Pancreas (tissue), 10 donors: Measurements from ENCODE around the gene ARF1. TPM values are rescaled to one million over a fixed set of nuclear protein-coding genes. Genes with fewer than 3 reads are reported as not detected.

Experiments used
- ATAC-seq, 4 donors: fragments of 200-7000 bp; cut with Tn5 transposase; one replicate each; pipeline versions ENCODE4 v1.8.0 to v1.9.1; 2020; ENCODE audit warnings: mild to moderate bottlenecking in 4 of 4, moderate library complexity in 4 of 4
- DNase-seq, 6 donors: peaks; one replicate each; pipeline ENCODE4 v3.0.0-alpha.2; 2020
- FAIRE-seq: peaks from 2 replicates; lab custom pipeline; 2012; peaks lifted over from hg19 to GRCh38; lab: Jason Lieb, UNC
- H3K27ac ChIP-seq, 4 donors: fragments of 200-600 bp; sonication (generic); 1 replicate in 3 of 4; 2 replicates in 1 of 4; pipeline versions ENCODE4 v1.5.0 to v1.8.0; 2020
- H3K27me3 ChIP-seq, 4 donors: fragments of 200-600 bp; one replicate each; pipeline ENCODE4 v1.8.0; 2021
- H3K36me3 ChIP-seq, 3 donors: fragments of 200-600 bp; sonication (generic) in 1 of 3; one replicate each; pipeline versions ENCODE4 v1.5.0 to v1.8.0; 2020 to 2021
- H3K4me1 ChIP-seq, 3 donors: fragments of 200-600 bp; one replicate each; pipeline ENCODE4 v1.8.0; 2021
- H3K4me3 ChIP-seq, 4 donors: fragments of 200-600 bp; sonication (generic) in 2 of 4; one replicate each; pipeline versions ENCODE4 v1.5.0 to v1.8.0; 2020 to 2021
- H3K9me3 ChIP-seq, 4 donors: fragments of 200-600 bp; one replicate each; pipeline ENCODE4 v1.8.0; 2021
- CTCF ChIP-seq, 4 donors: fragments of 200-600 bp; sonication (generic) in 3 of 4; IDR thresholded peaks; one replicate each; pipeline versions ENCODE4 v1.5.0 to v1.8.0; 2021; ENCODE audit warnings: antibody characterized with exemption in 4 of 4
- WGBS, 2 donors: extraction: QIAGEN DNeasy Blood & Tissue Kit; methylation state at CpG; one replicate each; pipeline ENCODE4 v1.1.7; 2013; 5-methylcytosine and 5-hydroxymethylcytosine counted together
- intact Hi-C, 3 donors: fragments of 100-400 bp; cut with DNase I; formaldehyde crosslinking; loops; one replicate each; pipeline versions ENCODE4 v1.11.1 to v1.14.2; 2022
- polyA plus RNA-seq, 2 donors: library from polyadenylated mRNA; stranded (reverse); fragments of 200-250 nt; gene quantifications; one replicate each; pipeline ENCODE4 v1.2.3, GENCODE V29; 2013
- total RNA-seq, 6 donors: library from RNA; stranded (reverse); fragmentation: NEBNext Ultra II Directional in 4 of 6; extraction: Animal tissue kit (Norgen Biotek cat#: 25700) in 4 of 6; gene quantifications; one replicate each; pipeline versions ENCODE4 v1.2.1 to v1.2.4, GENCODE V29; 2021 to 2023
- donor health status: healthy with polysubstance abuse.
- donor health status: DM: no; HTN: no; CAD: no; lungs with moderate emphysema.
- donor health status: DM: no; HTN: no; CAD: no.
- donor health status: control.
- donor health status: control.
- donor health status: Bipolar disorder and iron deficiency.
- donor health status: DM: yes; HTN: yes; CAD: no.
- donor health status: DM: no; HTN: no; CAD: no.
- donor health status: DM: no; HTN: no; CAD: no.
- donor health status: DM: yes; HTN: yes; CAD: no.

ARF1 gene
- total and polyA plus RNA-seq, 8 donors: 160 to 251 (median 205) TPM

GRCh38 chr1:228073061-228073856 lies 9.2 kb upstream of the ARF1 start:
- intact Hi-C loops: no loop called here
- no peaks in the 10 kb centered on the region for H3K36me3 ChIP-seq
- H3K27me3 ChIP-seq: no peaks in the 10 kb centered on the region
- 63 to 66% methylated on average over 20 to 23 of the region's 23 CpGs for WGBS, 2 donors
- ATAC-seq (no peak), DNase-seq (peak in 1 of 6 donors; percentile 49), FAIRE-seq (no peak)
- TF ChIP-seq CTCF (IDR thresholded peaks at IDR 0.05): no peak
- H3K4me1 ChIP-seq: no peaks in the 10 kb centered on the region
- H3K9me3 ChIP-seq: no peaks in the 10 kb centered on the region
- H3K27ac ChIP-seq: no peak overlapping the region
- no peak overlapping the region for H3K4me3 ChIP-seq

GRCh38 chr1:228073857-228074545 lies 8.5 kb upstream of the ARF1 start:
- no peaks in the 10 kb centered on the region for H3K36me3 ChIP-seq
- H3K4me3 ChIP-seq: no peak overlapping the region
- TF ChIP-seq CTCF (IDR thresholded peaks at IDR 0.05): no peak
- H3K27me3 ChIP-seq: no peaks in the 10 kb centered on the region
- H3K4me1 ChIP-seq: no peaks in the 10 kb centered on the region
- no peaks in the 10 kb centered on the region for H3K9me3 ChIP-seq
- DNase-seq (peak in 1 of 6 donors; percentile 55), FAIRE-seq (no peak), ATAC-seq (peak in 3 of 4 donors; percentile 5 to 47 (median 23))
- H3K27ac ChIP-seq: no peak overlapping the region
- intact Hi-C loops: no loop called here
- 58 to 62% methylated on average over 15 to 16 of the region's 16 CpGs for WGBS, 2 donors

GRCh38 chr1:228074954-228075730 lies 7.4 kb upstream of the ARF1 start:
- intact Hi-C loops: no loop called here
- no peaks in the 10 kb centered on the region for H3K27me3 ChIP-seq
- DNase-seq: peak in 2 of 6 donors; percentile 43 to 44
- no peaks in the 10 kb centered on the region for H3K9me3 ChIP-seq
- H3K36me3 ChIP-seq: no peaks in the 10 kb centered on the region
- no peaks in the 10 kb centered on the region for H3K4me1 ChIP-seq
- WGBS, 2 donors: 37 to 38% methylated on average over 18 of the region's 18 CpGs
- H3K4me3 ChIP-seq: no peak overlapping the region
- ATAC-seq: peak in 3 of 4 donors; percentile 17 to 29 (median 20)
- no peak overlapping the region for H3K27ac ChIP-seq
- TF ChIP-seq CTCF (IDR thresholded peaks at IDR 0.05): no peak
- FAIRE-seq: no peak

GRCh38 chr1:228075801-228076271 lies 6.7 kb upstream of the ARF1 start:
- Histone ChIP-seq H3K4me1 (peaks cover 0 to 3% (median 0%) of the 10 kb centered on the region in 3 donors), H3K4me3 (no peak overlapping the region), H3K27me3 (no peaks in the 10 kb centered on the region), H3K9me3 (no peaks in the 10 kb centered on the region), H3K36me3 (no peaks in the 10 kb centered on the region), H3K27ac (no peak overlapping the region)
- no peak for FAIRE-seq
- no peak for ATAC-seq
- peak in 1 of 6 donors; percentile 47 for DNase-seq
- intact Hi-C loops: no loop called here
- 79 to 81% methylated on average over 9 of the region's 9 CpGs for WGBS, 2 donors
- TF ChIP-seq CTCF (IDR thresholded peaks at IDR 0.05): no peak
